MM.1S (cell line): Measurements from ENCODE around the gene ZNF462.

Experiments used
- EZH2 ChIP-seq: fragments of 300-600 bp; sonication (generic); optimal IDR thresholded peaks from 2 replicates; pipeline ENCODE3; 2017; ENCODE audit warnings: low read depth, mild to moderate bottlenecking, antibody characterized with exemption, low read length, mixed read lengths
- EZH2phosphoT487 ChIP-seq: fragments of 300-600 bp; sonication (generic); IDR thresholded peaks from 2 replicates; pipeline ENCODE4 v1.6.1; 2018; ENCODE audit warnings: antibody characterized with exemption, low read length
- TF ChIP-seq, protein P1 (sequence below): fragments of 300-600 bp; sonication (generic); IDR thresholded peaks from 2 replicates; pipeline ENCODE4 v1.5.1; 2016; ENCODE audit warnings: antibody characterized with exemption, low read length, mixed read lengths

DNA sequence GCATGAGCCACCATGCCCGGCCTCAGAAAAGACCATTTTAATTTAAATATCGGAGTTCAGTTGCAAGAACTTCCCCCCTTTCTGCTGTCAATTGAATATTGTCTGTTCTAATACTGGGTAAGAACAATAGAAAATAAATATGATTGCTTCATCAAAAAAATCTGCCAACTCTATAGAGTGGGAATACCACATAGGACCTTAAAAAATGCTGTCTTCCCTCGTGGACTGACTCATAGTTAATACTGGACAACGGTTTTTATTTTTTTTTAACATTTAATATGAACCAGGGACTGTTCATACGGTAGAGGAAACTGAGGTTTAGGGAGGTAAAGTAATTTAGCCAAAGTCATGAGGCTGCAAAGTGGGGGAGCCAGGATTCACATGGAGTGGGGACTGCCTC is 9.7 kb downstream of the ZNF462 start:
- TF ChIP-seq EZH2, result no peak
- TF ChIP-seq, protein P1, sequence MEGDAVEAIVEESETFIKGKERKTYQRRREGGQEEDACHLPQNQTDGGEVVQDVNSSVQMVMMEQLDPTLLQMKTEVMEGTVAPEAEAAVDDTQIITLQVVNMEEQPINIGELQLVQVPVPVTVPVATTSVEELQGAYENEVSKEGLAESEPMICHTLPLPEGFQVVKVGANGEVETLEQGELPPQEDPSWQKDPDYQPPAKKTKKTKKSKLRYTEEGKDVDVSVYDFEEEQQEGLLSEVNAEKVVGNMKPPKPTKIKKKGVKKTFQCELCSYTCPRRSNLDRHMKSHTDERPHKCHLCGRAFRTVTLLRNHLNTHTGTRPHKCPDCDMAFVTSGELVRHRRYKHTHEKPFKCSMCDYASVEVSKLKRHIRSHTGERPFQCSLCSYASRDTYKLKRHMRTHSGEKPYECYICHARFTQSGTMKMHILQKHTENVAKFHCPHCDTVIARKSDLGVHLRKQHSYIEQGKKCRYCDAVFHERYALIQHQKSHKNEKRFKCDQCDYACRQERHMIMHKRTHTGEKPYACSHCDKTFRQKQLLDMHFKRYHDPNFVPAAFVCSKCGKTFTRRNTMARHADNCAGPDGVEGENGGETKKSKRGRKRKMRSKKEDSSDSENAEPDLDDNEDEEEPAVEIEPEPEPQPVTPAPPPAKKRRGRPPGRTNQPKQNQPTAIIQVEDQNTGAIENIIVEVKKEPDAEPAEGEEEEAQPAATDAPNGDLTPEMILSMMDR, result no peak
- TF ChIP-seq EZH2phosphoT487, result no peak
